Stimulated activated CD4-positive, alpha-beta T cell treated with anti-CD3 and anti-CD28 coated beads, Interleukin-4, amount 100 ng/mL, for 24 hours (primary cell): ENCODE measurements around the gene GPS1.

ENCODE experiments used
- DNase-seq: peaks from one replicate; pipeline ENCODE4 v3.0.0-alpha.2; 2020

The GPS1 gene

DNA sequence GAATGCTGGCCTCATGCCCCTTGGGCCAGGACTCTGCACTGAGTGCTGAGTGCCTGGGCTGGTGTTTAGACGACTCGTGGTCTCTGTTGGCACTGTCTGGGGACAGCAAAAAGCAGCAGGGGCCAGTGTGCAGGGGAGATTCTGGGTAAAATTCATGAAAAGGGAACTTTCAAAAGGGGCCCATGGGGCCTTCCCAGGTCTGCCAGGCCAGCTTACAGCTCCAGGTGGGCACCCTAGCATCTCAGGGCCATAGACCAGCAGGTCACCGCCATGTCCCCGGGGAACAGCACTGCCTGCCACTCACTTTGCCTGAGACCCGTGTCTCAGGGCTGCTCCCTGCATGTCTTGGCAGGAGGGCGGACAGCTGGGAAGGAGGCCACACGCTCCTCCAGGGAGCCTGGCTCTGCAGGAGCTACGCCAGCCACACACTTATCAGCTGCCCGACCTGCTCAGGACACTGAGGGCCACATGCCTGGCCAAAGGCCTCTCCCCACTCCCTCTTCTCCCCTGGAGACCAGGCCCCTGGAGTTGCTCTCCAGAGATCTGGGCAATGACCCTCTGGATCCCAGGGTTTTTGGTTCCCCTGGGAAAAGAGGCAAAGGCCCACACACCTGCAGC lies 55.1 kb downstream of the GPS1 start:
- DNase-seq, result no peak
